ENCODE measurements around the gene CNTNAP5. TPM values are rescaled to one million over a fixed set of nuclear protein-coding genes. Genes with fewer than 3 reads are reported as not detected.

CNTNAP5 gene
- total and polyA plus RNA-seq, 7 experiments from 2014 or later = not detected

GRCh38 chr2:124482551-124482950 lies 457.5 kb downstream of the CNTNAP5 start:
- no peak overlapping the region for H3K27ac Mint-ChIP-seq

DNA sequence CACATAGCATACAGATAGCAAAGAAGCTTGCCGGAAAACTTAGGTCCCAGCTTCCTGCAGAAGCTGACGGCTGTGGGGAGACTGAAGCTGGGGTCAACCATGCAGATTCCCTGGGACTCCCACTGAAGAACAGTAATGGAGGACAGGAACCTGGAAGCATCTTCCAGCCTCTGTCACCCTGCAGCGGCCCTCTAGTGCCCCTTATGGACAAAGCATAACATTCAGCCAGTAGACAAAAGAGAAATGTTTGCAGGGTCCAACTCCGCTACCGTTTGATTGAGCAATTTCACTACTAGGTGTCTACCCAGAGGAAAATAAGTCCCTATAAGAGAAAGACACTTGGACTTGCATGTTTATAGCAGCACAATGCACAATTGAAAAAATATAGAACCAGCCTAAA lies 460.6 kb downstream of the CNTNAP5 start:
- peaks cover 0 to under 1% (median 0%) of the 10 kb centered on the region in 7 donors for H3K4me1 Mint-ChIP-seq

More at GRCh38 chr2:124482551-124482950, 457.5 kb downstream of the CNTNAP5 start:
- intact Hi-C loops (cut with micrococcal nuclease) = no loop called here
- H3K27ac ChIP-seq (ENCODE audit: low read depth, low read length) = no peak overlapping the region
- ChIA-PET CTCF (no interaction called here), POLR2A (no interaction called here)
- no peaks in the 10 kb centered on the region for H3K36me3 Mint-ChIP-seq
- H3K36me3 ChIP-seq (ENCODE audit: control insufficient read depth in 2 of 3, insufficient read depth in 3 of 3, low read length in 3 of 3) = no peaks in the 10 kb centered on the region
- H3K4me3 ChIP-seq (ENCODE audit: low read length) = no peak overlapping the region
- H3K9me3 Mint-ChIP-seq = peaks cover 0 to 7% (median 3%) of the 10 kb centered on the region in 11 donors
- no peaks in the 10 kb centered on the region for H3K4me1 ChIP-seq (ENCODE audit: control insufficient read depth in 2 of 2, insufficient read depth in 2 of 2, low read length in 2 of 2)
- DNase-seq = no peak
- no peaks in the 10 kb centered on the region for H3K9me3 ChIP-seq (ENCODE audit: control insufficient read depth in 2 of 3, low read length in 3 of 3)
- no peaks in the 10 kb centered on the region for H3K27me3 Mint-ChIP-seq
- H3K27me3 ChIP-seq (ENCODE audit: control insufficient read depth in 2 of 2, insufficient read depth in 2 of 2, low read length in 2 of 2) = no peaks in the 10 kb centered on the region
- no peak for ATAC-seq
- H3K4me3 Mint-ChIP-seq = no peak overlapping the region
- peaks cover 0 to 2% (median 0%) of the 10 kb centered on the region in 7 donors for H3K4me1 Mint-ChIP-seq

GRCh38 chr2:124489686-124490085 lies 464.6 kb downstream of the CNTNAP5 start:
- no peak for ATAC-seq
- intact Hi-C loops (cut with micrococcal nuclease) = no loop called here

More for the DNA sequence above, 460.6 kb downstream of the CNTNAP5 start:
- Mint-ChIP-seq H3K4me3 (no peak overlapping the region), H3K36me3 (no peaks in the 10 kb centered on the region), H3K27me3 (no peaks in the 10 kb centered on the region), H3K9me3 (peaks cover 0 to 11% (median 3%) of the 10 kb centered on the region in 11 donors), H3K27ac (no peak overlapping the region)
- no peaks in the 10 kb centered on the region for H3K27me3 ChIP-seq (ENCODE audit: control insufficient read depth in 2 of 2, insufficient read depth in 2 of 2, low read length in 2 of 2)
- no peaks in the 10 kb centered on the region for H3K9me3 ChIP-seq (ENCODE audit: control insufficient read depth in 2 of 3, low read length in 3 of 3)
- no peak overlapping the region for H3K27ac ChIP-seq (ENCODE audit: low read depth, low read length)
- H3K36me3 ChIP-seq (ENCODE audit: control insufficient read depth in 2 of 3, insufficient read depth in 3 of 3, low read length in 3 of 3) = no peaks in the 10 kb centered on the region
- no peak overlapping the region for H3K4me3 ChIP-seq (ENCODE audit: low read length)
- ATAC-seq (no peak), DNase-seq (no peak)
- ChIA-PET CTCF (no interaction called here), POLR2A (no interaction called here)
- intact Hi-C loops (cut with micrococcal nuclease) = no loop called here
- no peaks in the 10 kb centered on the region for H3K4me1 ChIP-seq (ENCODE audit: control insufficient read depth in 2 of 2, insufficient read depth in 2 of 2, low read length in 2 of 2)

GRCh38 chr2:124501575-124502152 lies 476.6 kb downstream of the CNTNAP5 start:
- Mint-ChIP-seq H3K4me1 (no peaks in the 10 kb centered on the region), H3K9me3 (peaks cover 0 to 10% (median 0%) of the 10 kb centered on the region in 11 donors), H3K27me3 (no peaks in the 10 kb centered on the region), H3K4me3 (no peak overlapping the region), H3K27ac (no peak overlapping the region), H3K36me3 (no peaks in the 10 kb centered on the region)
- no peak for DNase-seq
- ATAC-seq = no peak
- ChIA-PET POLR2A (no interaction called here), CTCF (no interaction called here)
- no peak overlapping the region for H3K4me3 ChIP-seq (ENCODE audit: low read length)
- no peaks in the 10 kb centered on the region for H3K27me3 ChIP-seq (ENCODE audit: control insufficient read depth in 2 of 2, insufficient read depth in 2 of 2, low read length in 2 of 2)
- H3K4me1 ChIP-seq (ENCODE audit: control insufficient read depth in 2 of 2, insufficient read depth in 2 of 2, low read length in 2 of 2) = no peaks in the 10 kb centered on the region
- intact Hi-C loops (cut with micrococcal nuclease) = no loop called here
- no peaks in the 10 kb centered on the region for H3K9me3 ChIP-seq (ENCODE audit: control insufficient read depth in 2 of 3, low read length in 3 of 3)
- H3K36me3 ChIP-seq (ENCODE audit: control insufficient read depth in 2 of 3, insufficient read depth in 3 of 3, low read length in 3 of 3) = no peaks in the 10 kb centered on the region
- no peak overlapping the region for H3K27ac ChIP-seq (ENCODE audit: low read depth, low read length)

More at GRCh38 chr2:124489686-124490085, 464.6 kb downstream of the CNTNAP5 start:
- H3K9me3 ChIP-seq (ENCODE audit: control insufficient read depth in 2 of 3, low read length in 3 of 3) = no peaks in the 10 kb centered on the region
- H3K4me1 Mint-ChIP-seq = no peaks in the 10 kb centered on the region
- H3K27me3 Mint-ChIP-seq = no peaks in the 10 kb centered on the region
- H3K4me3 Mint-ChIP-seq = no peak overlapping the region
- H3K27ac ChIP-seq (ENCODE audit: low read depth, low read length) = no peak overlapping the region
- H3K36me3 ChIP-seq (ENCODE audit: control insufficient read depth in 2 of 3, insufficient read depth in 3 of 3, low read length in 3 of 3) = no peaks in the 10 kb centered on the region
- no peaks in the 10 kb centered on the region for H3K4me1 ChIP-seq (ENCODE audit: control insufficient read depth in 2 of 2, insufficient read depth in 2 of 2, low read length in 2 of 2)
- ChIA-PET CTCF (no interaction called here), POLR2A (no interaction called here)
- H3K9me3 Mint-ChIP-seq = peaks cover 0 to 14% (median 2%) of the 10 kb centered on the region in 11 donors
- H3K4me3 ChIP-seq (ENCODE audit: low read length) = no peak overlapping the region
- no peaks in the 10 kb centered on the region for H3K27me3 ChIP-seq (ENCODE audit: control insufficient read depth in 2 of 2, insufficient read depth in 2 of 2, low read length in 2 of 2)
- DNase-seq = no peak
- no peak overlapping the region for H3K27ac Mint-ChIP-seq
- no peaks in the 10 kb centered on the region for H3K36me3 Mint-ChIP-seq

- Histone ChIP-seq H3K4me3 (ENCODE audit: low read length) (no peak overlapping the region), H3K4me1 (ENCODE audit: control insufficient read depth in 2 of 2, insufficient read depth in 2 of 2, low read length in 2 of 2) (no peaks in the 10 kb centered on the region), H3K36me3 (ENCODE audit: control insufficient read depth in 2 of 3, insufficient read depth in 3 of 3, low read length in 3 of 3) (no peaks in the 10 kb centered on the region), H3K27ac (ENCODE audit: low read depth, low read length) (no peak overlapping the region), H3K9me3 (ENCODE audit: control insufficient read depth in 2 of 3, low read length in 3 of 3) (peaks cover 0 to 5% (median 0%) of the 10 kb centered on the region in 3 experiments), H3K27me3 (ENCODE audit: control insufficient read depth in 2 of 2, insufficient read depth in 2 of 2, low read length in 2 of 2) (no peaks in the 10 kb centered on the region)
- Mint-ChIP-seq H3K9me3 (peaks cover 0 to 23% (median 12%) of the 10 kb centered on the region in 11 donors), H3K4me3 (no peak overlapping the region), H3K27me3 (no peaks in the 10 kb centered on the region), H3K4me1 (no peaks in the 10 kb centered on the region), H3K27ac (no peak overlapping the region), H3K36me3 (peaks cover 0 to 4% (median 0%) of the 10 kb centered on the region in 5 donors)
- POLR2A ChIA-PET = no interaction called here
- ATAC-seq (no peak), DNase-seq (no peak)
- CTCF ChIA-PET = no interaction called here
- intact Hi-C loops (cut with micrococcal nuclease) = no loop called here
Measured at GRCh38 chr2:124514236-124514635, 489.1 kb downstream of the CNTNAP5 start.

DNA sequence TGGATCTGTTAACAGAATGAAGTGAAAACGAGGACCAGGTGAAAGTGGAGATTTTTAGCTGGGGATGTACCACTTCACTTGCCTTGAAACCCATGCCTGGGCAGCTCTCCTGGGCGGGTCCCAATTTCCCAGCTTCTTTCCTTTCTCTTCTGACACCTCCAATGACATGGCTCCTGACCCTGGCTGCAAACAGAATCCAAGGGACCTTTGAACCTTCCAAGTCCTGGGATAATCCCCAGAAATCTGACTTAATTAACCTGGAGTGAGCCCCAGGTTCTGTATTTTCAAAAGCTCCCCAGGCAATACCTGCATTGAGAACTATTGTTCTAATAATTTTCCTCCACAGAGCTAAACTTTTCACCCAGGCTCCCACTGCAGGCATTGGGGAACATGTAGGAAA lies 495.9 kb downstream of the CNTNAP5 start:
- Histone ChIP-seq H3K4me3 (ENCODE audit: low read length) (no peak overlapping the region), H3K27ac (ENCODE audit: low read depth, low read length) (no peak overlapping the region), H3K9me3 (ENCODE audit: control insufficient read depth in 2 of 3, low read length in 3 of 3) (peaks cover 0 to 5% (median 0%) of the 10 kb centered on the region in 3 experiments), H3K4me1 (ENCODE audit: control insufficient read depth in 2 of 2, insufficient read depth in 2 of 2, low read length in 2 of 2) (no peaks in the 10 kb centered on the region), H3K36me3 (ENCODE audit: control insufficient read depth in 2 of 3, insufficient read depth in 3 of 3, low read length in 3 of 3) (no peaks in the 10 kb centered on the region), H3K27me3 (ENCODE audit: control insufficient read depth in 2 of 2, insufficient read depth in 2 of 2, low read length in 2 of 2) (no peaks in the 10 kb centered on the region)
- H3K9me3 Mint-ChIP-seq = peaks cover 0 to 19% (median 12%) of the 10 kb centered on the region in 11 donors
- ChIA-PET CTCF (no interaction called here), POLR2A (no interaction called here)
- ATAC-seq = no peak
- DNase-seq = no peak
- no peaks in the 10 kb centered on the region for H3K36me3 Mint-ChIP-seq
- intact Hi-C loops (cut with micrococcal nuclease) = no loop called here
- H3K27ac Mint-ChIP-seq = no peak overlapping the region
- no peaks in the 10 kb centered on the region for H3K27me3 Mint-ChIP-seq
- H3K4me3 Mint-ChIP-seq = no peak overlapping the region
- no peaks in the 10 kb centered on the region for H3K4me1 Mint-ChIP-seq

- Histone ChIP-seq H3K4me1 (ENCODE audit: control insufficient read depth in 2 of 2, insufficient read depth in 2 of 2, low read length in 2 of 2) (no peaks in the 10 kb centered on the region), H3K9me3 (ENCODE audit: control insufficient read depth in 2 of 3, low read length in 3 of 3) (no peaks in the 10 kb centered on the region), H3K36me3 (ENCODE audit: control insufficient read depth in 2 of 3, insufficient read depth in 3 of 3, low read length in 3 of 3) (no peaks in the 10 kb centered on the region), H3K27me3 (ENCODE audit: control insufficient read depth in 2 of 2, insufficient read depth in 2 of 2, low read length in 2 of 2) (no peaks in the 10 kb centered on the region), H3K4me3 (ENCODE audit: low read length) (no peak overlapping the region), H3K27ac (ENCODE audit: low read depth, low read length) (no peak overlapping the region)
- Mint-ChIP-seq H3K27ac (no peak overlapping the region), H3K4me1 (no peaks in the 10 kb centered on the region), H3K27me3 (no peaks in the 10 kb centered on the region), H3K36me3 (no peaks in the 10 kb centered on the region), H3K4me3 (no peak overlapping the region), H3K9me3 (peaks cover 0 to 11% (median 3%) of the 10 kb centered on the region in 11 donors)
- DNase-seq (no peak), ATAC-seq (no peak)
- CTCF ChIA-PET = no interaction called here
- intact Hi-C loops (cut with micrococcal nuclease) = no loop called here
- POLR2A ChIA-PET = no interaction called here
Measured at GRCh38 chr2:124523096-124523495, 498.0 kb downstream of the CNTNAP5 start.
